Measurements from ENCODE around the gene VRK1.

GRCh38 chr14:96808619-96809406 lies 11.6 kb downstream of the VRK1 start:
- TF ChIP-seq CTCF (IDR thresholded peaks at IDR 0.05; ENCODE audit: low read depth, low read length, poor library complexity, severe bottlenecking) (no peak), EZH2phosphoT487 (IDR thresholded peaks at IDR 0.05; ENCODE audit: borderline replicate concordance, low read length) (no peak)
